22Rv1 (cell line): ENCODE measurements around the gene DOHH.

Experiments
- H3K27ac ChIP-seq: fragments of 450-650 bp; 2 replicates; pipeline ENCODE4 v1.5.1; 2017
- ZFX ChIP-seq: fragments of 450-650 bp; IDR thresholded peaks from 2 replicates; pipeline ENCODE4 v1.6.1; 2017; ENCODE audit warnings: antibody characterized with exemption, borderline replicate concordance
- TF ChIP-seq, protein P1 (sequence below): fragments of 450-650 bp; IDR thresholded peaks from 2 replicates; pipeline ENCODE4 v1.5.1; 2017; ENCODE audit warnings: mild to moderate bottlenecking

The DOHH gene

DNA sequence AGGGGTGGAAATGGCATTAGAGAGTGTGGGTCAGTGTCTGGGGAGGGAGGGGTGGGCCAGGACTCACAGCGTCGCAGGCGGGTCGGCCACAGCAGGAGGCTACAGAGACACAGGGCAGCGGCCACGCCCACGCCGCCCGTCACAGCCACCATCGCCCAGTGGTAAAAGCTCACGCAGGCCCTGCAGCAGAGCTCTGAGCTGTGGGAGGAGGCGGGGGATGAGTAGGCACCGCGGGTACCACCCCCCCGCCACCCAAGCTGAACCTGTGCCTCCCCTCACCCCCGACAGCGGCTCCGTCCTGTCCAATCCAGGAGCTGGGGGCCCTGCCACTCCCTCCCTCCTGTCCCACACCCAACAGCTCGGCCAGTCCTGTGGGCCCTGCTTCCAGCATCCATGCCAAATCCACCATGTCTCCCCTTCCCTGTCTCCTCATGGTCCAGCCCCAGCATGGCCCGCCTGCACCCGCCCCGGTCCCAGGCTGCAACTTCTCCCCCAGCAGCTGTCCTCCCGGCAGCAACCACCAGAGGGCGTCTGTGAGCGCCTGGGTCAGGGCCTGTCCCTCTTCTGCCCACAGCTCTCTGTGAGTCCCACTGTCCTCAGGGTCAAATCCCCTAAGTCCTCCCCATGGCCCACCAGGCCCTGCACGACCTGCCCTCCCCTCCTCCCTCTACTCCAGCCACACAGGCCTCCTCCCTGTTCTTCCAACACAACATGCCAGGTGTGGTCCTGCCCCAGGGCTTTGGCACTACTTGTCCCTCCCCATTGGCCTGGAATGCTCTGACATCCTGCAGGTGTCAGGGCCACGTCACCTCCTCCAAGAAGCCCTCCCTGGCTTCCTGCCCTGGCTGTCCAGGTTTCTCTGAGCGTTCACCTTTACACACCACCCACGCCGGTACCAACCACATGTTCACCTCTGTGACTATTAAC lies 44.5 kb upstream of the DOHH start:
- peak overlapping the region; percentile 58 for H3K27ac ChIP-seq
- no peak for TF ChIP-seq ZFX
- TF ChIP-seq, protein P1, sequence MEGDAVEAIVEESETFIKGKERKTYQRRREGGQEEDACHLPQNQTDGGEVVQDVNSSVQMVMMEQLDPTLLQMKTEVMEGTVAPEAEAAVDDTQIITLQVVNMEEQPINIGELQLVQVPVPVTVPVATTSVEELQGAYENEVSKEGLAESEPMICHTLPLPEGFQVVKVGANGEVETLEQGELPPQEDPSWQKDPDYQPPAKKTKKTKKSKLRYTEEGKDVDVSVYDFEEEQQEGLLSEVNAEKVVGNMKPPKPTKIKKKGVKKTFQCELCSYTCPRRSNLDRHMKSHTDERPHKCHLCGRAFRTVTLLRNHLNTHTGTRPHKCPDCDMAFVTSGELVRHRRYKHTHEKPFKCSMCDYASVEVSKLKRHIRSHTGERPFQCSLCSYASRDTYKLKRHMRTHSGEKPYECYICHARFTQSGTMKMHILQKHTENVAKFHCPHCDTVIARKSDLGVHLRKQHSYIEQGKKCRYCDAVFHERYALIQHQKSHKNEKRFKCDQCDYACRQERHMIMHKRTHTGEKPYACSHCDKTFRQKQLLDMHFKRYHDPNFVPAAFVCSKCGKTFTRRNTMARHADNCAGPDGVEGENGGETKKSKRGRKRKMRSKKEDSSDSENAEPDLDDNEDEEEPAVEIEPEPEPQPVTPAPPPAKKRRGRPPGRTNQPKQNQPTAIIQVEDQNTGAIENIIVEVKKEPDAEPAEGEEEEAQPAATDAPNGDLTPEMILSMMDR, result peak; percentile 98

DNA sequence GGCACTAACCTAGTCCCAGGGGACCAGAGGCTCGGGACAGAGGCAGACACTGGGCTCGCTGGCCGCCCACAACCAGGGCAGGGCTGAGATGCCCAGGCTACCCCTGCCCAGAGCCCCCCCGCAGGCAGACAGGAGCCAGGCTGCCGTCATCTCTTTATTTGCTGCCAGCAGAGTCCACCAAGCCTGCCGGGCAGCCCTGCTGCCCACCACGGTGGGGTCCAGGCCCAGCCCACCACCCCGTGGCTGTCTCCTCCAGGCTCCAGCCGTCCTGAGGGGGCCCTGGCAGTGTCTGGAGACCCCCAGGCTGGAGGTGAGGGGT lies 43.5 kb upstream of the DOHH start:
- TF ChIP-seq, protein P1, result no peak
- TF ChIP-seq ZFX, result no peak
- peak overlapping the region; percentile 58; the same call in 1 of the 2 replicates for H3K27ac ChIP-seq

DNA sequence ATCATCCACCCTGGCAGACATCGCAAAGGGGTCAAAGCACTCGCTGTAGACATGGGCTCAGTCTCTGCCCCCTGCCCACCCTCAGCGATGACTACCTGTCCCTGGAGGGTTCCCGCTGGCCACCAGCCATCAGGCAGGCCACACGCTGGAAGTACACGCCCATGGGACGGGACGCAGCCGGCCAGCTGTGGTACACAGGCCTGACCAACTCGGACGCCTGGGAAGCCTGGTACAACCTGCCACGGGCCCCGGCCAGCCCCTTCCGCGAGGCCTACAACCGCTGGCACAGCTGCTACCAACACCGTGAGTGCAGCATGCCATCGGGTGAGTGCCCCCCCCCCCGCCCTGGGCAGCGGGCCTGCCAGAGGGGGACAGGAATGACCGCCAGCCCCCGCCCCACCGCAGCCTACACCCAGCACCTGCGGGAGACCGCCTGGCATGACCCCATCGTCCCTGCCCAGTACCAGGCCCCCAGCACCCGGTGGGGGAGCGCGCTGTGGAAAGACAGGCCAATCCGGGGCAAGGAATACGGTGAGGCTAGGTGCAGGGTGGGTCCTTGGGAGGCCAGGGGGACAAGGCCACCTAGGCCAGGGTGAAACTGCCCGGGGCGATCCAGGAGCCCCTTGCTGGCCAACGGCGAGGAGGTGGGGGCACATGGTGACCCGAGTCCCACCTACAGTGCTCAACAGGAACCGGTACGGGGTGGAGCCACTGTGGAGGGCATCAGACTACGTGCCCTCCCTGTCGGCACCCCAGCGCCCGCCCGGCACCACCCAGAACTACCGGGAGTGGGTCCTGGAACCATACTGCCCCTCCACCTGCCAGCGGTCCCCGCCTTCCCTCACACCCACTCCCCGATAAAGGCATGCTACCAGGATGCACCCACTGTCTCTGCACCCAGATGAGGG lies 42.9 kb upstream of the DOHH start:
- H3K27ac ChIP-seq, result peak overlapping the region; percentile 37; the same call in 1 of the 2 replicates
- no peak for TF ChIP-seq ZFX

DNA sequence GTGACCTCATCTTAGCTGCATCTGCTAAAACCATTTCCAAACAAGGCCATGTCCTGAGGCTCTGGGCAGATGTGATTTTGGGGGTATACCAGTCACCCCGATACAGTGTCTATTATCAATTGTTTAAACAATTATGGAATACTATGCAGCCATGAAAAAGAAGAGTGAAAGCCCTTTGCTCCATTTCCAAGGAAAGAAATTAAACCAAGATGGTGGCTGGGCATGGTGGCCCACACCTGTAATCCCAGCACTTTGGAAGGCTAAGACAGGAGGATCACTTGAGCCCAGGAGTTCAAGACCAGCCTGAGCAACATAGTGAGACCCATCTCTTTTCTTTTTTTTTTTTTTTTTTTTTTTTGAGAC lies 39.3 kb upstream of the DOHH start:
- H3K27ac ChIP-seq, result peak overlapping the region; percentile 25; the same call in 1 of the 2 replicates

DNA sequence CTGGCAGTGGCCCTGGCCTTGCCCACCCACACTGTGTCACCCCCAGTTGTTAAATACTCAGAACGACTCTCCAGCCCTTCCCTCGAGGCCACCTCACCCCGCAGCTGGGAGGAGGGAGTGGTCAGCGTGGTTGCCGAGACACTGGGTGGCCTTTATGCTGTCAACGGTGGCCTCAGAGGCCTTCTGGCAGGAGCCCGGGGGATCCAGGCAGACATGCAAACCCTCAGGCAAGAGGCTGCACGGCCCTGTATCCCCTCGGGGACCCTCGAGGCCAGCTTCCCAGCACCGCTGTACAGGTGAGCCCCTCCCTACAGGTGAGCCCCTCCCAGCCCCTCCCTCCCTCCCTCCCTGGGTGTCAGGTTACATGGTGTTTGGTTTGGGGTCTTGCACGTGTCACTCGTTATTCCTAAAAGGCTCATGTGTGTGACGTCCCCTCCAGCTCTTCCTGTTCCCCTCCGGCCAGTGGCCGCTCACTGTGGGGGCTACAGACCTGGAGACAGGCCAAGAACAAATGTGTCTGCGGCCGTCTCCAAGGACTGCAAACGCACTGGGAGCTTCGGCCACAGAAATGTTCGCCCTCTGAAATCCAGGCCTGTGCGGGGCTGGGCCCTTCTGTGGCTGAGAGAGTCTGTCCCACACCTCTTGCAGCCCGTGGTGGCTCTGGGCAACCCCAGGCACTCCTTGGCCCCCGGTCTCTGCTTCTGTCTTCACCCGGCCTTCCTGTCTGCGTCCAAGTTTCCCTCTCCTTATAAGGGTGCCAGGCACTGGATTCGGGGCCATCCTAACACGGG lies 38.7 kb upstream of the DOHH start, which contains the start of gene TEKTIP1:
TEKTIP1 (plus strand) TSS at position 210 of the 791 bp plus-strand sequence; CDS start at position 214, 4 bp downstream.
- peak within 1 kb of the TSS; percentile 25 for H3K27ac ChIP-seq
- TF ChIP-seq, protein P1, result no peak
- no peak for TF ChIP-seq ZFX

More for the DNA sequence above, 39.3 kb upstream of the DOHH start:
- TF ChIP-seq, protein P1, result no peak
- no peak for TF ChIP-seq ZFX

DNA sequence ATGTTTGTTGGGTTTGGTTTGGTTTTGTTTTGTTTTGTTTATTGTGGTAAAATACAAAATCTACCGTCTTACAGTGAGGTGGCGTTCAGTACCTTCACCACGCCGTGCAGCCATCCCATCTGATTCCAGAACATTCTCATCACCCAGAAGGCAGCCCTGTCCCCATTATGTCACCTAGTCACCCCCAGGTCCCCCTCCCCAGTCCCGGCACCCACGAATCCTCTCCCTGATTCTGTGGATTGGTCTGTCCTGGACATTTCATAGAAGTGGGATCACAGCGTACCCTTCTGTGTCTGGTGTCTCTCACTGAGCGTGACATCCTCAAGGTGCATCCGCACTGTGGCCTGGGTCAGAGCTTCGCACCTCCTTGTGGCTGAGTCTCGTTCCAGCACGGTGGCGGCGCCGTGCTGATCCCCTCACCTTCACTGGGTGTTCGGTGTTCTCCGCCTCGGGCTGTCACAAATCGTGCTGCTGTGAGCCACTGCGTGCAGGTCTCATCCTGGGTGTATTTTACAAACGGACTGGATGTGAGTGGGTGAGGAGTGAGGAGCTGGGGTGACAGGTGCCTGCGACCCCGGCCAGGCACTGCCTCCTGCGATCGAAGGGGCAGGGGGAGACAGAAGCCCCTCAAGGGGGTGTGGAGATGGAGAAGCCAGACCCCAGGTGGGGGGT lies 37.9 kb upstream of the DOHH start:
- H3K27ac ChIP-seq, result peak overlapping the region; percentile 25
- TF ChIP-seq ZFX, result no peak
- TF ChIP-seq, protein P1, result no peak
